Endothelial cell of umbilical vein (primary cell): ENCODE measurements around the gene ARHGAP9.

Experiments used
- CTCF ChIP-seq, 2 donors: IDR thresholded peaks; 1 replicate in 1 of 2; 2 replicates in 1 of 2; pipeline ENCODE4 v1.5.1; 2011; ENCODE audit warnings: low read length in 2 of 2, mild to moderate bottlenecking in 2 of 2, moderate library complexity in 2 of 2, control low read depth in 1 of 2, inconsistent platforms in 1 of 2, low read depth in 1 of 2; ENCODE audit not compliant: insufficient read depth in 1 of 2; ENCODE audit errors: extremely low read depth in 1 of 2
- EZH2 ChIP-seq: IDR thresholded peaks from 2 replicates; pipeline ENCODE4 v1.6.1; 2012; ENCODE audit warnings: borderline replicate concordance, low read depth, mild to moderate bottlenecking, moderate library complexity, low read length, inconsistent platforms; ENCODE audit not compliant: severe bottlenecking
- GATA2 ChIP-seq: IDR thresholded peaks from 2 replicates; pipeline ENCODE4 v1.7.0; 2011; ENCODE audit warnings: low read depth, mild to moderate bottlenecking, moderate library complexity, mixed read lengths, low read length; ENCODE audit not compliant: insufficient read length, insufficient read depth
- JUN ChIP-seq: IDR thresholded peaks from 2 replicates; pipeline ENCODE4 v1.6.1; 2011; ENCODE audit warnings: borderline replicate concordance, low read depth; ENCODE audit not compliant: insufficient read length, insufficient read depth
- MYC ChIP-seq: IDR thresholded peaks from one replicate; pipeline ENCODE4 v1.6.1; 2011; ENCODE audit warnings: mild to moderate bottlenecking, low read depth, low read length
- POLR2A ChIP-seq: IDR thresholded peaks from 2 replicates; pipeline ENCODE4 v1.6.1; 2012; ENCODE audit warnings: low read depth, mild to moderate bottlenecking, control low read depth, low read length
- POLR2AphosphoS5 ChIP-seq: IDR thresholded peaks from 2 replicates; pipeline ENCODE4 v1.6.1; 2012; ENCODE audit warnings: low read depth, mild to moderate bottlenecking, control low read depth, low read length, moderate library complexity; ENCODE audit not compliant: insufficient read depth

GRCh38 chr12:57430931-57431566, 48.6 kb downstream of the ARHGAP9 start, which contains the start of gene R3HDM2:
- TF ChIP-seq POLR2A (peak; percentile 96), CTCF (IDR thresholded peaks at IDR 0.05; ENCODE audit: extremely low read depth in 1 of 2, insufficient read depth in 1 of 2, low read depth in 1 of 2, low read length in 2 of 2) (no peak), POLR2AphosphoS5 (peak; percentile 96), MYC (peak; percentile 33), JUN (no peak), EZH2 (no peak), GATA2 (no peak)
